VCaP (cell line): ENCODE measurements around the gene NCOR2.

Experiments used
- H3K27ac ChIP-seq: fragments of 450-650 bp; 2 replicates; pipeline ENCODE4 v1.5.1; 2017
- TF ChIP-seq, protein P1 (sequence below): fragments of 450-650 bp; conservative IDR thresholded peaks from 2 replicates; pipeline ENCODE4 v1.5.1; 2017; ENCODE audit warnings: mild to moderate bottlenecking, moderate library complexity

The NCOR2 gene

GRCh38 chr12:124595444-124595843 lies 28.0 kb upstream of the NCOR2 start:
- no peak overlapping the region for H3K27ac ChIP-seq
- TF ChIP-seq, protein P1, sequence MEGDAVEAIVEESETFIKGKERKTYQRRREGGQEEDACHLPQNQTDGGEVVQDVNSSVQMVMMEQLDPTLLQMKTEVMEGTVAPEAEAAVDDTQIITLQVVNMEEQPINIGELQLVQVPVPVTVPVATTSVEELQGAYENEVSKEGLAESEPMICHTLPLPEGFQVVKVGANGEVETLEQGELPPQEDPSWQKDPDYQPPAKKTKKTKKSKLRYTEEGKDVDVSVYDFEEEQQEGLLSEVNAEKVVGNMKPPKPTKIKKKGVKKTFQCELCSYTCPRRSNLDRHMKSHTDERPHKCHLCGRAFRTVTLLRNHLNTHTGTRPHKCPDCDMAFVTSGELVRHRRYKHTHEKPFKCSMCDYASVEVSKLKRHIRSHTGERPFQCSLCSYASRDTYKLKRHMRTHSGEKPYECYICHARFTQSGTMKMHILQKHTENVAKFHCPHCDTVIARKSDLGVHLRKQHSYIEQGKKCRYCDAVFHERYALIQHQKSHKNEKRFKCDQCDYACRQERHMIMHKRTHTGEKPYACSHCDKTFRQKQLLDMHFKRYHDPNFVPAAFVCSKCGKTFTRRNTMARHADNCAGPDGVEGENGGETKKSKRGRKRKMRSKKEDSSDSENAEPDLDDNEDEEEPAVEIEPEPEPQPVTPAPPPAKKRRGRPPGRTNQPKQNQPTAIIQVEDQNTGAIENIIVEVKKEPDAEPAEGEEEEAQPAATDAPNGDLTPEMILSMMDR: no peak

- TF ChIP-seq, protein P1: no peak
These were observed 27.4 kb upstream of the NCOR2 start for GRCh38 chr12:124594851-124595250.

GRCh38 chr12:124593851-124594401 lies 26.5 kb upstream of the NCOR2 start:
- no peak overlapping the region for H3K27ac ChIP-seq
- TF ChIP-seq, protein P1: no peak

More at GRCh38 chr12:124594851-124595250, 27.4 kb upstream of the NCOR2 start:
- H3K27ac ChIP-seq: no peak overlapping the region

DNA sequence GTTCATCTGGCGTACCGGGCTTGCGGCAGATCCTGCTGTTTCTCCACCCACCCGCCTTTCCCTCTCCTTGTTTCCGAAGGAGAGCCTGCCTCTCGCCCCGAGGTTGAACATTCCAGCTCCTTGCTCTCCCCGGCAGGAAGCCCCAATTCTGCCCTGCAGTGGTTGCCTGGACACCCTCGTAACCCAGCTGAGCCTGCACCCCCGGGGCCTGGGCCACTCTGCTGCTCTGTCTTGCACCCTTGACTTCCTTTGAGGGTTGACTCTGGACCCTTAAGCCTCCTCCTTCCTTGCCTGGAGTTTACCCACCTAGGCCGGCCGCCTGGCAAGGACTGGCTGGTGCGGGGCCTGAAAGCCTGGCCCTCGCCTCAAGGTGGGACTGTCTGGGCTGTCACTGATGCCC lies 25.8 kb upstream of the NCOR2 start:
- TF ChIP-seq, protein P1: no peak
- no peak overlapping the region for H3K27ac ChIP-seq

- H3K27ac ChIP-seq: no peak overlapping the region
- TF ChIP-seq, protein P1: no peak
These were observed 25.2 kb upstream of the NCOR2 start for GRCh38 chr12:124592481-124593160.

DNA sequence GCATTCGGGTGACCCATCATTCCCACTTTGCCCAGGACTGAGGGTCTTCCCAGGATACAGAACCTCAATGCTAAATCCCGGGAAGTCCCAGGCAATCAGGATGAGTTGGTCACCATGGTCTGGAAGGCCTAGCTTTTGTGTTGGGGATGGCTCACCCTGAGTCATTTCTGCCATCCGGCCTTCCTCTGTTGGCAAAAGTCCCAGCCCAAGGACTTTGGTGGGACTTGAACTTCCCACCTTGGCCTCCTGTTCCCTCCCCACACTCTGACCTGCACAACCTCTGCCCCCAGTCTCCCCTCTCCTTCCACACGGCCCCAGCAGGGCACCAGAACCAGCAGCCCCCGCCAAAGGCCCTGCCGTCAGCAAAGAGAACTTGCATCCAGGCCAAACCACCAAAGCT lies 24.6 kb upstream of the NCOR2 start:
- H3K27ac ChIP-seq: no peak overlapping the region
- TF ChIP-seq, protein P1: no peak

- no peak overlapping the region for H3K27ac ChIP-seq
- TF ChIP-seq, protein P1: no peak
These were observed 23.0 kb upstream of the NCOR2 start for GRCh38 chr12:124590447-124590846.
